Cerebellar nuclear complex (tissue), 1 donor: ENCODE measurements around the gene ATP6V0D1.

ENCODE experiments used
- DNase-seq, 2 experiments: peaks; one replicate each; lab custom pipeline; 2025; lab: John Stamatoyannopoulos, UW

The ATP6V0D1 gene

DNA sequence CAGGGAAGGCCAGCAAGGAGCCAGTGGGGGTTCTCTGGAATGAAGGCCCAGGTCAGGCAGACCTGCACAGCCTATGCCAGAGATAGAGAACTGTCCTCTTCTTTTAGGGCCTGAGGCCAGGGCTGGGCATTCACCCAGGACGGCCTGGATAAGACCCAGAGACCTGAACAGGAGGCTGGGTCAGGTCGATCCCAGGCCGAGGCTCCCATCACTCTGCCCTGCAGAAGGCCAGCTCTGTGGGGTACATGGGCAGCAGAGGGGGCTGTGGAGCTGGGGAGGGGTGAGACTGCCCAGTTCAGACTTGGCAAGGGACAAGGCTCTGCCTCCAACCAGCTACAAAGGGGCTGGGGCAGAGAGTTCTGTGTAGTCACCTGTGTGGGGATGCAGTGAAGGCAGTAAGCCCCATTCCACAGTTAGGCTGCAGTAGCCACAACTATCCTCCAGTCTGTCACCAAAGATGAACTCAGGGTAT, 35.5 kb downstream of the ATP6V0D1 start:
- DNase-seq = peak; percentile 62 to 85

DNA sequence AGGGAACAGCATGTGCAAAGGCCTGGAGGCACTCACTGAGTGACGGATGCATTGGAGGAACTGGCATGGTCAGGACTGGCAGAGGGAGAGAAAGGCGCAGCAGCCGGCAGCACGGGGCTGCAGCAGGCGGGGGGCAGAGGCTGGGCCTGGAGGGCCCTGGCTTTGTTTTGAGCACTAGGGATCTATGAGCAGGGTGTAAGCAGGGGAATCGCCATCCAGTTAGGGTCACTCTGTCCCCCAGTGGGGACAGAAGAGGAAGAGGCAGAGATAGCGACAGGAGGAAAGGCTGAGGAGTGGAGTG, 35.9 kb downstream of the ATP6V0D1 start:
- DNase-seq = no peak

DNA sequence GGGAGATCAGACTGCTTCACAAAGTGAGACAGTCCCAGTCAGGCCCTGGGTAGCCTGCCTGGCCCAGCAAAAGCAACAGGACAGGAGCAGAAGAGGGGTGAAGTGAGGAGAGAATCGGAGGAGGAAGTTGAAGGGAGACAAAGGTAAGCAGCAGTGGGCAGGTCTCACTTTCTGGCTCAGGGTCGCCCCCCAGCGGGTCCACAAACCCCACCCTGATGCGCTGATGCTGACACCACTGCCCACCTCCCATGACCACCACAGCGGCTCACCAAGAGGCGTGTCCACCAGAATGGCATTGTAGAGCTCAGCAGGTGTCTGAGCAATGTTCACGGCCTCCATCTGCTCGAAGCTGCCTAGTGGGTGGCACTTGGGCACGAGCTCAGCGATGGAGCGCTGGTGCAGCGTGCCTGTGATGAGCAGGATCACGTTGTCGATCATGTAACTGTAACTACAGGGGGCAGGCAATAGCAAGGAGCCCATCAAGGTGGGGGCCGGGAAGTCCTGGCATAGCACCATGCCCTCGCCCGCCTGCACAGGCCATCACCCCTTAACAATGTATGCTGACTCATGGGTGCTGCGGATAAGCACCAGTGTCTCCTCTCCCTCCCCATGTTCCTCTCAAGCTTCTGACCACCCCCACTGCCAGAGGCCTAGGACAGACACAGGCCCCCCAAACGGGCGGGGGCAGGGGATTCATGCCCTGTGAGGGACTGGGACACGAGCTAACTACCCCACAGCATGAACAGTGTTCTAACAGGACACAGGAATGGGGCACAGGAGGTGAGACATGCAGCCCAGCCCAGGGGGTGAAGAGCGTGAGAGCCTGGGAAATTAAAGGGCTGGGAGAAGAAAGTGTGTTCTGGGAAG, 36.5 kb downstream of the ATP6V0D1 start:
- no peak for DNase-seq

DNA sequence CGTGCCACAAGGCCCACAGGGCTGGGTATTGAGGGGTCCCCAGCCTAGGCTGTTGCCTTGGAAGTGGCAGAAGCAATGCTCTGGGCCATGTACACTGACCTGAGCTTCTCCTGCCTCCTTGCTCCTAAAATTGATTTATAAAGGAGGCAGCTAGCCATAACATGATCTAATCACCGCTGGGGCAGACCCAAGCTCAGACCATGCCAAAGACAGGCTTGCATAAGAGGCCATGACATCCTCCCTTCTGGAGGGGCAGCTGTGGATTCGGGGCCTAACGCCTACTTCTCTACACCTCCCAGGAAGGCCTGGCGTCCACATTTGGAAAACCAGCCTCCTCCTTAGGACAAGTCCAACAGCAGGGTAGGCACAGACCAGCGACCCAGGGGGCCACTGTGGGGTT, 37.7 kb downstream of the ATP6V0D1 start:
- DNase-seq = no peak

DNA sequence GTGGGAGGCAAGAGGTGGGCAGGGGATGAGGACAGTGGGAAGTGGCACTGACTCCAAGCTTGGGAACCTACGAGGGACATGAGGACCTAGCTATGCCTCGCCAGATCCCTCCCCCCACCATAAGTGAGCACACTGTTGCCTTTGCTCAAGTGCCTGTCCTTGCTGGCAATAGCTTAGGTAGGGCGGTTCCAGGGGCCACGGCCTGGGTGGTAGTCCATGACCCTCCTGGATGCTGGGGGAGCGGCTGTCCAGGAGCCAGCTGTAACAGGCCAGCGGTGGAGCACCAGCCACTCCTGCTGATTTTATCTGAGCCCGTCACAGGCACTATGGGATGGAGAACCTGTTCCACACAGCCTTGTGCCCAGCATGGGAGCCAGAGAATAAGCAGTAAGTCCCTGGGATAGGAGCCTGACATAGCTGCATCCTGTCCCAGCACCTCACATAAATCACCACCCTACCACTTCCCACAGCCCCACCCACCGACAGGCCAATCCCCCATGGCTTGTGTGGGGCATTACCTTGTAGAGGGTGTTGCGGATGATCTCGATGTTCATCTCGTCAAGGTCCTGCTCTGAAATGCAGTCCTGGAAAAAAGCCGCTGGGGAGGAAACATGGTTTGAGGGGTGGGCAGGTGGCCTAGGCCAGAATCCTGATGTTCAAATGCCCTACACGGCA, 38.2 kb downstream of the ATP6V0D1 start:
- no peak for DNase-seq

DNA sequence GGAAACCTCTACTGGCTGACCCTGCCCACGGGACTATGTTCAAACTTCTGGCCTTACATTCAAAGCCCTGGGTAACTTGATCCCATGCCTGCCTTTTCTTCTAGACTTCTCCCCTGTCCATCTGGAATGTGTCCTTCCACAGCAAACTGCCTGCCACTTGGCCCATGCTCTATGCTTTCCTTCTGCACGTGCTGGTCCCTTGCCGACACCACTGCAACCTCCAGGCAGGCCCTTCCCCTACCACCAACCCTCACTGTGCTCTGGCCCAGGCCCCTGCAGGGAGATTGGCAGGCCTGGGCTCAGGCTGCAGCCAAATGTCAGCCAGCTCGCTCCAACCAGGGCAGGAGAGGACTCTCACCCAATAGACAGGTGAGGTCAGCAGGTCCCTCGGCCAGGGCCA, 39.0 kb downstream of the ATP6V0D1 start:
- no peak for DNase-seq

DNA sequence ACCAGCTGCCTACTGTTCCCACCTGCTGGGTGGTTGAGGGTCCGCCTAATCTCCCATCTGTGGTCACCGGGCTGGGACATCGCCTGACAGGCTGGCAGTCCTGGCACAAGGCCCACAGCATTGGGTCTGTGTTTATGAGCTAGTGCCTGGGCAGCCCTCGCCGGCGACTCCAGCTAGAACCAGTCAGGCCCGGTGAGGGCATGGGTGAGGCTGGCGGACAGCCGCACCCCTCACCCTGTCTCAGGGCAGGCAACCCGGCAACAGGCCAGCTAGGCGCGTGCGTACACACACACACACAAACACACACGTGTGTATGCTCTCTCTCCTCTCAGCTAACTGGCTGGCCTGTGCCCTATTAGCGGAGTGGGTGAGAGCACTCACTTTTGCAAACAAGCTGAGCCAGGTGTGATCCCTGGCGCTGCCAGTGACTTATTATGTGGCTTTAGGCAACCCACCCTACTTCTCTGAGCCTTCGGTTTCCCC, 39.6 kb downstream of the ATP6V0D1 start:
- DNase-seq = peak; percentile 44 to 59

DNA sequence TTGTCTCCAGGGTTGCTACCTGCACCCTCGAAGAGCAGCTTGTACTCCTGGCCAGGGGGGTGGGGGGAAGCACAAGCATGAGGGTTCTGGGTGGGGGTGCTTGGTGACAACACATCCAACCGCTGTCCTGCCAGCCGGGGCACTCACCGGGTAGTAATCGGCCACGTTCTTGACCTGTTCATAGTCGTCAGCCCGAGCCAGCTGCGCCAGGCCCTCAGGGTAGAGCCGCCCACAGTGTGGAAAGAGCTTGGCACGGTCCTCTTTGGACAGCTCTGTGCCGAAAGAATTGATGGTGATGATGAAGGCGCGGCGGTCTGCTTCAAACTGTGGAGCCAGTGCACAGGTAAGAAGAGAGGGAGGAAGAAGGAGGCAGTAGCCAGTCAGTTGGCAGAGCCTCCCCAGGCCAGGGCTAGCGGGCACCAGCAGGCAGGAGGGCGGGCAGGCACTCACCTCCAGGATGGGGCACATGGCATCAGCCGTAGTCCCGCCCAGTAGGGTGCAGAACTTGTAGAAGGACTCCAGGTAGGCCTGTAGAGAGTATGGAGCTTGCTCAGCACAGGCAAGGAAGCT, 42.0 kb downstream of the ATP6V0D1 start:
- DNase-seq = no peak

DNA sequence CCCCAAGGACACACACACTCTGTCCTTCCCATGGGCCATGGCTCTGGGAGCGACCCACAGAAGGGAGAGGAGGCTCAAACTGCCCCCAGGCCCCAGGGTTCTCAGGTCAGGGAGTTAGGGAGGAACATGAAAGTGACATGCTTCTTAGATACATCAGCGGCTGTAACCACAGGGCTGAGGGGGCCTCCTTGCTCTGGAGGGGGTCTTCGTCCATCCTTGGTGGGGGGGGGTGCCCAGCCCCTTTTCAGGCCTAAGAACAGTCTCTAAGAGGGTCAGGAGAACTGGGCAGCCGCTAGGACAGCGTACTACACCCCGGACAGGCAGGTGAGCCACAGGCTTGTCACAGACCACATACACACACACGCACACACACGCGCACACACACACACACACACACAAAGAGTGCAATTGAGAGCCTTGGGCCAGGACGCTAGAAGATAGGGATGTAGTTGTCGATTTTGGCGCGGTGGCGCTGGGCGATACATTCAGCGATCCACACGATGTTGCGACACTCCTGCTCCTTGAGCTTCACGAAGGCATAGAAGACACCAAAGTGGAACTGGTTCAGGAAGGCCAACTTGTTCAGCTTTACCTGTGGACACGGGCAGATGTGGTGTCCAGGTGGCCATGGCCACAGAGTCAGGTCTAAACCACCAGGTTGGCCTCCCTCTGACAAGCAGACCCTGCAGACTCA, 42.7 kb downstream of the ATP6V0D1 start:
- DNase-seq = no peak

DNA sequence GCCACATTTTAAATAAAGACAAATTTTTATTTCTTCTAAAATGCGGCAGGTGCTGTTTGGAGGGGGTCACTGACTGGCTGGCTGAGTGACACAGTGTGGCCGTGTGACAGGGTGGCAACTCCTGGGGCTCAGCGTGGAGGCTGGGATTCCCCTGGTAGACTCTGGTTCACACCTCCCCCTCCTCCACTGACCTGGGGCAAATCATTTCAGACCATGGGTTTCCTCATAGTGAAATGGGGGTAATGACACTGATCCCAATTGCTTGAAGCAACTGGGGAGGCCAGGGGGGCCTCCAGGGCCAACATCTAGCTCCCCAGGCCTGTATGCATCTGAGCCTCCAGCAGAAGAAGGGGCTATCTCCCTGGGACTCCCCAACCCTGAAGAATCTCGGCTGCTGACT, 43.4 kb downstream of the ATP6V0D1 start:
- no peak for DNase-seq

DNA sequence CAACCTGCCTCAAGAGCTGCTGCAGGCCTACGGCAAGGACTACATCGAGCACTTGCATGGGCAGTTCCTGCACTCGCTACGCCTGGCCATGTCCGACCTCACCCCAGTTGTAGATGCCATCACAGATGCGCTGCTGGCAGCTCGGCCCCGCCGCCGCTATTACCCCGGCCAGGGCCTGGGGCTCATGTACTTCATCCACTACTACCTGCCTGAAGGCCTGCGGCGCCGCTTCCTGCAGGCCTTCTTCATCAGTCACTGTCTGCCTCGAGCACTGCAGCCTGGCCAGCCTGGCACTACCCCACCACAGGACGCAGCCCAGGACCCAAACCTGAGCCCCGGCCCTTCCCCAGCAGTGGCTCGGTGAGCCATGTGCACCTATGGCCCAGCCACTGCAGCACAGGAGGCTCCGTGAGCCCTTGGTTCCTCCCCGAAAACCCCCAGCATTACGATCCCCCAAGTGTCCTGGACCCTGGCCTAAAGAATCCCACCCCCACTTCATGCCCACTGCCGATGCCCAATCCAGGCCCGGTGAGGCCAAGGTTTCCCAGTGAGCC, 44.2 kb downstream of the ATP6V0D1 start:
- DNase-seq = no peak

DNA sequence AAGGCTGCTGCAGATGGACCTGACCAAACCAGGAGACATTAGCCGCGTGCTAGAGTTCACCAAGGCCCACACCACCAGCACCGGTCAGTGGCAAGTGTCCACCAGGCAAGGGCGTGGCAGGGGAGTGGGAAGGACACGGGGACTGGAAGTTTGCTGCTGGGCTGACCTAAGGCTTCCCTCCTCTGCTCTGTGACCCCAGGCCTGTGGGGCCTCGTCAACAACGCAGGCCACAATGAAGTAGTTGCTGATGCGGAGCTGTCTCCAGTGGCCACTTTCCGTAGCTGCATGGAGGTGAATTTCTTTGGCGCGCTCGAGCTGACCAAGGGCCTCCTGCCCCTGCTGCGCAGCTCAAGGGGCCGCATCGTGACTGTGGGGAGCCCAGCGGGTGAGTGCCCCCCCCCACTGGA, 45.2 kb downstream of the ATP6V0D1 start:
- no peak for DNase-seq

DNA sequence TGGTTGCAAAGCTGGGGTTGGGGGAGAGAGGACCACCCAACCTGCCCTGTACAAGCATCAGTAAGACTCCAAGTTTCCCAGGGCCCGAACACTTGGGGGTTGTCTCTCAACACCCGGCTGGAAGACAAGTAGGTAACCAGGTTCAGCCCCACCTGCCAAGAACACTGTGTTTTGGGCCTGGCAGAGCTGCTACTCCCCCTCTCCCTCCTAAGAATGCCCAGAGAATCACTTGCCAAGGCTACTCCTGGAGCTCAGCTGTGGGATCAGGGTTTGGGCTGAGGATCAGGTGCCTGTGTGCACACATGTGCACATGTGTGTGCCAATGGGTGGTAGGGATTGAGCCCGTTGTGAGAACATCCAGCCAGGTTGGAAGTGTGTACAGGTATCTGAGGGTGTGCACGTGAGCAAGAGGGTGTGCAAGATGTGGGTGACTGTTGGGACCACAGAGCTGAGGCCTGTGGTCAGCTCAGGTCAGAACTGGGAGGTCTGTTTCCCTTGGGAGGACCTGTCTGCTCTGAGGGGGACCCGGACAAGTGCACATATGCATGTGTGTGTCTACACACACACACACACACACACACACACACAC, 47.7 kb downstream of the ATP6V0D1 start:
- no peak for DNase-seq

DNA sequence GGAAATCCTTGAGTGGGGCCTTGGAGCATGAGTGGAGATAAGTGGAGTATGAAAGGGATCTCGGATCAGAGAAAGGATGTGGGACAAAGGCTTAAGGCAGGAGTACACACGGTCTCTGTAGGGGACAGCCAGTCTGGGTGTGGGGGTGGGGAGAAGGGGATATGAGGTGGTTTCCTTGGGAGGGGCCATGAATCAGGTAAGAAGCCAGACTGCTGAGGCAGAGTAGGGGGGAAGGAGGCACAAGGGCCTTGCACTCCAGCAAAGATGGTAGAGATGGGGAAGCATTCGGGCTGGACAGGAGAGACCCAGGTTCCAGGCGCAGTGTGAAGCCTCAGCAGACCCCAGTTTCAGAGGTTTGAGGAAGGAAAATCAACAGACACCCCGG, 48.5 kb downstream of the ATP6V0D1 start:
- DNase-seq = no peak

DNA sequence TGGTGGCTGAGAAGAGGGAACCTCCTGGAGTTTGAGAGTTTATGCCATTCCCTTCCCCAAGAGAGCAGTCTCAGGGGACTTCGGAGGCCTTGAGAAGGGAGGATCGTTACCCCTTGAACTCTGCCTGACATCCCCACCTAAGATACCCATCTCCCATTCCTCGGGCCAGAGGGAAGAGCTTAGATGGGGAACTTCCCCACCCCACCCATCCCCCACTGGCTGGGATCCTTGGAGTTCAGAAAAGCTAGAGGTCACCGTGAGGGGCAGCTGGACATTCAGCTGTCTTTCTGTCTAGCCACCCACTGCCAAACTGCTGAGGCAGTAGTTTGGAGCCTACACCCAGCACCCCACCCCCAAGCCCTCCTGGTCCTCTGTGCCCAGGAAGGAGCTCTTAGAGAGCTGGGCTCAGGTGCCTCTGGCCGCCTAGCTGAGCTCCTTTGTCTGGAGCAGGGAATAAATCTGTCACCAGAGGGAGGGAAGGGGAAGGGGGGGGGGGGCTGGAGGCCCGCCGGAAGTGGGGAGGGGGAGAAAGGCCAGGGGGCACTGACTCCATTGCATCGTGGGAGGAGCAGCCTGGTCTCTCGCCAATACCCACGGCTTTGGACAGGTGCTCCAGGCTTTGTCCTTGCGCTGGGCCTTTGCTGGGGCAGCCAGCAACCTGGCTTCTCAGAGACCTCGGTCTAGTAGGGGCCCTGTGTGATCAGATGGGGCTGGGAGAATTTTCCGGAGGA, 49.0 kb downstream of the ATP6V0D1 start:
- no peak for DNase-seq

DNA sequence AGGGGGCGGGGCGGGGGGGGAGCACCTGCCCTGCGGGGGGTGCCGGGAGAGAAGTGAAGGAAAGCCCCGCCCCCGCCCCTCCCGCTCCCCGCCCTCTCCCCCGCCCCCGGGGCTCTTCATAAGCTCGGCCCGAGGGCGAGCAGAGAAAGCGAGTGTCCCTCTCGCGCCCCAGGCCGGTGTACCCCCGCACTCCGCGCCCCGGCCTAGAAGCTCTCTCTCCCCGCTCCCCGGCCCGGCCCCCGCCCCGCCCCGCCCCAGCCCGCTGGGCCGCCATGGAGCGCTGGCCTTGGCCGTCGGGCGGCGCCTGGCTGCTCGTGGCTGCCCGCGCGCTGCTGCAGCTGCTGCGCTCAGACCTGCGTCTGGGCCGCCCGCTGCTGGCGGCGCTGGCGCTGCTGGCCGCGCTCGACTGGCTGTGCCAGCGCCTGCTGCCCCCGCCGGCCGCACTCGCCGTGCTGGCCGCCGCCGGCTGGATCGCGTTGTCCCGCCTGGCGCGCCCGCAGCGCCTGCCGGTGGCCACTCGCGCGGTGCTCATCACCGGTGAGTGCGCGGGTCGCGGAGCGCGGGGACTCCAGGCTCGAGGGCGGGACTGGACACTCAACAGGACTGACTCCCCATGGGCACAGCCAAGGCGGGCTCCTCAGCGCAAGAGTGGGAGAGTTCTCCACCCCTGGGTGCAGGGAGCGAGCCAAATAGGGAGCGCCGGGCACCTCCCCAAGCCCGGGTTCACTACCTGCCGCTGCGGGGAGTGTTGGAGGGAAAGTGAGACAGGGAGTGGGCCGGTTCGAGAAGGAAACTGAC, 49.8 kb downstream of the ATP6V0D1 start, which contains the start of gene HSD11B2:
HSD11B2 (plus strand) TSS at position 145 of the 798 bp plus-strand sequence; CDS start at position 273, 128 bp downstream.
- DNase-seq = no peak

DNA sequence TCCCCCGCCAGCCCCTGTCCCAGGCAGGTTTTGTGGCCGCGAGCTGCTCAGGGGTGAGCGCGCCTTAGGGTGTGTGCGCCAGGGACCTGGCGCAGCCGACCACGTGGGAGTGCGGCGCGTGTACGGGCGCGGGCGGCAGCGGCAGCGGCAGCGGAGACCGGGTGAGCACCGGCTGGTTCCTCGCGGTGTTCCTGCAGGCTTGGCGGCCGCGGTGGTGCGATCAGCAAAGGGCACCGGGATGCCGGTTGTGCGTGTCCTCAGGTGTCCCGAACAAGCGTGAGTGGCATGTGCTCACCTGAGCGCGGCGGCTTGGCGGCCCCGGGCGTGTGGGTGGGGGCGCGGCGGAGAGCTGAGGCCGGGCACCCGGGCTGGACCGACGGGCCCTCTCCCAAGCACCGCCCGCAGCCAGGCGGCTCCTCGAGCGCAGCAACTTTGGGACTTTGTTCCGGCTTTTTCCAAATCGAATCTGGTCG, 50.4 kb downstream of the ATP6V0D1 start:
- DNase-seq = no peak

DNA sequence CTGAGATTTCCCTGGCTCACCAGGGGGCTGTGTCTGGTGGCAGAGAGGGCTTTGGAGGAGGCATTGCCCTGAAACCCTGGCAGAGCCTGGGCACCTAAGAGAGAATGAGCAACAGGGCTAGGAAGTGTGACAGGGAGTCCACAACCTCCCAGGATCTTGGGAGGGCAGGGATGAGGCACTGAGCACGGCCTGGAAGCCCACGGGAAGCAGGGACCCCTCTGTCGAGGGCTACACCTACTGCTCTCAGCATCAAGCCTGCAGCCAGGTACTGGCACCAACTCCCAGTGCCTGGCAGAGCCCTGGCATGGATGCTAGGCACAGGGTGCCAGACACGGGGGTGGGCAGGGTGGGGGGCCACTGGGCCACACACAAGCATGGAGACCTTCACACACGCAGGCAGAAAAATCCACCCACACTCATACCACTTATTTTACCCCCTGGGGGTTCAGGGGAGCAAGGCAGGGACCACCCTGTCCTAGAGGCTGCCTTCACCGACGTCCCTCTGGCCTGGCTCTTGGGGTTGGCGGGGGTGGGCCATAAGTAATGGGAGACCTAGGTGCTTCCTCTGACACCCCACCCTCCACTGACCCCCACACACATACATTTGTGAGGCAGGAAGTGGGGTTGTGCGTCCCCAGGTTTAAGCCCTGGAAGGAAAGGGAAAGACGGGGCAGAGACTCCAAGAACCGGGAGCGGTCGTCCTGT, 51.0 kb downstream of the ATP6V0D1 start:
- DNase-seq = no peak
